Erythroblast (primary cell): ENCODE measurements around the gene DNAH2.

Source experiments
- GATA1 ChIP-seq: IDR thresholded peaks from 2 replicates; pipeline ENCODE4 v1.6.1; 2011; ENCODE audit warnings: low read depth, mild to moderate bottlenecking, control low read depth, low read length, moderate library complexity
- POLR2A ChIP-seq: IDR thresholded peaks from 2 replicates; pipeline ENCODE4 v1.6.1; 2011; ENCODE audit warnings: mild to moderate bottlenecking, low read length

- no peak for TF ChIP-seq POLR2A
- TF ChIP-seq GATA1: no peak
Observed at GRCh38 chr17:7867881-7868329, 150.4 kb downstream of the DNAH2 start.
